TTC549 (cell line): ENCODE data around the gene CDCA3.

Experiments used
- FAIRE-seq: peaks from 2 replicates; lab custom pipeline; 2012; peaks lifted over from hg19 to GRCh38; lab: Jason Lieb, UNC

The CDCA3 gene

DNA sequence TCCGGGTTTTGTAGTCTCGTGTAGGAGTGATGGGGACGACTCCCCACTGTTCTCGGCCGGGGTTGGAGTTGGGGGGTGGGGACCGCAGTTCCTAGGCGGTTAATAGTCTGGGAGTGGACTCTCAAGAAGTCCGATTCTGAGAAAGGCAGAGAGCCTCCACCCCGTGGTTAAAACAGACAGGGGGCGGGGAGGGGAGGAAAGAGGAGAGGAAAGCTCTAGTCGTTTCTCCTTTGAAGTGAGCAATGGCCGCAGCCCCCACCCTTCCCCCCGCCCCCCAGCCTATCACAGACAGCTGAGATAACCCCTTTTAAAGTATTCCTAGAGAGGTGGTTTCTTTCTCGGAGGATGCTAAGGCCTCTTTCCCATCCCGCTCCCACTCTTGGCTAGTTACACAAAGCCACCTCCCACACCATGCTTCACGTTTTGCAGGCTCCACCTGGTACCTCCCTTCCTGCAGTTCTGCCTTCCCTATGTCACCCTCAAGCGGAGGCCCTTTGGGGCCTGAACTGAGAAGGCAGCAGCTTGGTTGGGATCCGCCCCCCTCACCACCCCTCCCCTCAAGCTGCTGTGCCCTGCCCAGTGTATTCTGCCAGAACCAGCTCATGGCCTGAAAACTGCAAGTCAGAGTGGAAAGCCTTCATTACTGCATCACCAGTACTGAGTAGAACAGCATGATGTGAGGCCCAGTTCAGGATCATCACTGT is 1.7 kb upstream of the CDCA3 start:
- no peak for FAIRE-seq

- FAIRE-seq: peak; percentile 90
These were observed 1.0 kb upstream of the CDCA3 start, which contains the start of gene USP5 for GRCh38 chr12:6851921-6852650. Gene USP5 (plus strand): TSS chr12:6852150. CDS start chr12:6852180, 30 bp downstream.

- no peak for FAIRE-seq
These were observed 312 bp downstream of the CDCA3 start for GRCh38 chr12:6850796-6851152.

- FAIRE-seq: no peak
These were observed 1.0 kb downstream of the CDCA3 start for GRCh38 chr12:6849976-6850560.

- no peak for FAIRE-seq
These were observed 1.7 kb downstream of the CDCA3 start for GRCh38 chr12:6849427-6849826.

GRCh38 chr12:6847676-6848075 is 3.4 kb downstream of the CDCA3 start:
- FAIRE-seq: no peak

DNA sequence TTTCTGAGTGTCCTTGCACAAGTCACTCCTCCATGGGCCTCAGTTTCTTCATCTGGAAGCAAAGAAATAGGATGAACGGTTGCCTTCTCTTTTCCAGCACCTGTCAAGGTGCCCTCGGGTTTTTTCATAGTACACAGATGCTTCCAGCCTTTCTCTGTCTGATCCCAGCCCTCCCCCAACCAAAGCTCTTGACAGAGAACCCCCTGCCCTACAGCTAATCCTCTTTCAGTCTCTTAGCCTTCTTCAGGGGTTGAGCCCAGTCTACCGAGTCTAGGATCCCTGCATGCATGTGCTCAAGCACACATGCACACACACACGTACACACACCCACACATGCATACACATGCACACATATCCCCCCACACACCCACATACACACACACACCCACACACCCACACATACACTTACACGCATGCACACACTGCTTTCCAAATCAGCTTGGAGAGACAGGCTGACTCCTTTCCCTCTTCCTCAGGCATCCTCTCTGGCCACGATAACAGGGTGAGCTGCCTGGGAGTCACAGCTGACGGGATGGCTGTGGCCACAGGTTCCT is 4.7 kb downstream of the CDCA3 start:
- FAIRE-seq: no peak

DNA sequence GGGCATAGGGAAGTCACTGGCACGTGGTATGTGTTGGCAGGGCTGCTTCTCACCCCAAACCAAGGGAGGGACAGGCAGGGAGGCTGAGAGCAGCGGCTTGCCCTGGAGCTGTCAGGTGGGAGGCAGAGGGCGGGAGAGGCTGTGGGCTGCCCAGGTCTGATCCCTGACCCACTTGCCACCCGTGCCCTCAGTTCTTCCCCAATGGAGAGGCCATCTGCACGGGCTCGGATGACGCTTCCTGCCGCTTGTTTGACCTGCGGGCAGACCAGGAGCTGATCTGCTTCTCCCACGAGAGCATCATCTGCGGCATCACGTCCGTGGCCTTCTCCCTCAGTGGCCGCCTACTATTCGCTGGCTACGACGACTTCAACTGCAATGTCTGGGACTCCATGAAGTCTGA is 5.7 kb downstream of the CDCA3 start:
- FAIRE-seq: no peak

- no peak for FAIRE-seq
These were observed 7.8 kb downstream of the CDCA3 start for GRCh38 chr12:6843118-6843902.

GRCh38 chr12:6842075-6842474 is 9.0 kb downstream of the CDCA3 start:
- no peak for FAIRE-seq

- no peak for FAIRE-seq
These were observed 10.1 kb downstream of the CDCA3 start, which contains the start of gene GNB3 for GRCh38 chr12:6840761-6841515. Gene GNB3 (plus strand): TSS chr12:6840925. CDS start chr12:6841288, 363 bp downstream.

DNA sequence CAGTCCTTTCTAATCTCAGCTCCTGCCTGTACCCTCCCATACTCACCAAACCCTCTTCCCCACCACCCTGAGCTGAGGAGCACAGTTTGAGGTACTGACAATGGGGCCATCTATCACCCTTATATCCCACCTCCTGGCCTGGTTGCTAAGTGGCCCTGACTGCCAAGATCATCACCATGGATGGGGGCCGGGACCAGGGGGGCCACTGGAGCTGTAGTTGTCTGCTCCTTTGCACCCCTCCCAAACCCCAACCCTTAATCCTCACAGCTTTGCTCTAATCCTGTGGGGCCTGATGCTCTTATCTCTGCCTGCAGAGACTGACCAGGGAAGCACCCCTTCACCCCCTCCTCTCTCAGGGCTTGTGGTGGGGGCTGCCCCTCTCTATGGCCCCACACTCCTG is 10.8 kb downstream of the CDCA3 start:
- no peak for FAIRE-seq

GRCh38 chr12:6839482-6840201 is 11.4 kb downstream of the CDCA3 start:
- FAIRE-seq: no peak

GRCh38 chr12:6838854-6839253 is 12.2 kb downstream of the CDCA3 start:
- FAIRE-seq: no peak

- FAIRE-seq: no peak
These were observed 13.6 kb downstream of the CDCA3 start for GRCh38 chr12:6837370-6838060.

GRCh38 chr12:6836851-6837250 is 14.2 kb downstream of the CDCA3 start:
- FAIRE-seq: no peak

DNA sequence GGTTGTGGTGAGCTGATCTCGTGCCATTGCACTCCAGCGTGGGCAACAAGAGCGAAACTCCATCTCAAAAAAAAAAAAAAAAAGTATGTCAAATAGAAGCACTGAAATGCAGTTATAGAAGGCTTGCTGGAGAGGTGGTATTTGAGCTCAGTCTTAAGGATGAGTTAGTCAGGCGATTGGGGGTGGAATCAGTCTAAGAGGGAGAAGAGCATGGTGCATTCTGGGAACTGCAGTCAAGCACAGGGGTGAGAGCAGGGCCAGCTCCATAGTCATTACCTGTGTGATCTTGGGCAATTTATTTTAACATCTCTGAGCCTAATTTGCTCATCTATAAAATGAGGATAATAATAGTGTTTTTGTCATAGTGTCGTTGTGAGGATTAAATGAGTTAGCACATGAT is 16.2 kb downstream of the CDCA3 start:
- no peak for FAIRE-seq

- no peak for FAIRE-seq
These were observed 16.8 kb downstream of the CDCA3 start for GRCh38 chr12:6834254-6834653.

- no peak for FAIRE-seq
These were observed 17.7 kb downstream of the CDCA3 start for GRCh38 chr12:6833189-6833890.

DNA sequence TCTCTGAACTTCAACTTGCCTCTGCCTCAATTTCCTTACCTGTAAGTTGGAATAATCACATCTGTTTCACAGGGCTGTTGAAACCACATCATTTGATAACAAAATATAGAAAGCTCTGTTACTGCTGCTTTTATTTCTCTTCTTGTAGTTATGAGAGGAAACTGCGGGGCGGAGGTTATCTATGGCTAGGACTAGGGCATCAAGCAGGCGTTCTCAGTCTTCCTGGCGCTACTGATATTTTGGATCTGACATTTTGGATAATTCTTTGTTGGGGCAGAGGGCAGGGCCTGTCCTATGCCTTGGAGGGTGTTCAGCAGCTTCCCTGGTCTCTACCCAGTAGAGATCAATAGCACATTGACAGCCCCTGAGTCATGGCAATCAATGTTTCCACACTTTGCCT is 19.0 kb downstream of the CDCA3 start:
- FAIRE-seq: no peak
